Endothelial cell of umbilical vein (primary cell): Measurements from ENCODE around the gene PDHA2. TPM values are rescaled to one million over a fixed set of nuclear protein-coding genes. Genes with fewer than 3 reads are reported as not detected.

Experiments
- BruUV-seq: library from RNA; stranded (reverse); fragments of 400-500 nt; replicated peaks from 2 replicates; lab custom pipeline; 2021; lab: Mats Ljungman, UMichigan
- CTCF ChIA-PET: fragments of 300-600, 350-600 bp; sonication (Branson Sonifier 250); formaldehyde crosslinking; loops from one replicate; lab custom pipeline; 2021; ENCODE audit warnings: antibody characterized with exemption, inconsistent platforms; lab: Charles Lee
- POLR2A ChIA-PET: fragments of 300-600, 350-600 bp; sonication (Branson Sonifier 250); formaldehyde crosslinking; loops from one replicate; lab custom pipeline; 2021; ENCODE audit warnings: antibody characterized with exemption, inconsistent platforms; lab: Charles Lee
- DNase-seq: peaks from one replicate; pipeline ENCODE4 v3.0.0-alpha.2; 2011; ENCODE audit warnings: low read depth, low spot score
- FAIRE-seq: peaks from 2 replicates; lab custom pipeline; 2011; peaks lifted over from hg19 to GRCh38; lab: Jason Lieb, UNC
- H2AFZ ChIP-seq: 2 replicates; pipeline ENCODE4 v1.6.0; 2012; ENCODE audit warnings: low read depth, low read length, control low read depth, inconsistent platforms
- H3K27ac ChIP-seq: 2 replicates; pipeline ENCODE4 v1.5.1; 2011; ENCODE audit warnings: low read depth, mild to moderate bottlenecking, control low read depth, low read length, moderate library complexity; ENCODE audit not compliant: insufficient read depth
- H3K27me3 ChIP-seq, 2 experiments: 2 replicates each; pipeline versions ENCODE4 v1.6.0 to v1.6.1; 2011; ENCODE audit warnings: low read length in 2 of 2, mixed read lengths in 1 of 2; ENCODE audit not compliant: control insufficient read depth in 2 of 2, insufficient read depth in 2 of 2
- H3K36me3 ChIP-seq, 2 experiments: 2 replicates in 1 of 2; 3 replicates in 1 of 2; pipeline ENCODE4 v1.5.1; 2011; ENCODE audit warnings: low read length in 2 of 2, mild to moderate bottlenecking in 1 of 2, moderate library complexity in 1 of 2; ENCODE audit not compliant: control insufficient read depth in 2 of 2, insufficient read depth in 2 of 2; ENCODE audit errors: extremely low read depth in 1 of 2
- H3K4me1 ChIP-seq: 3 replicates; pipeline ENCODE4 v1.5.1; 2011; ENCODE audit warnings: mild to moderate bottlenecking, low read length; ENCODE audit not compliant: control insufficient read depth, insufficient read depth; ENCODE audit errors: extremely low read depth
- H3K4me2 ChIP-seq: 2 replicates; pipeline ENCODE4 v1.6.1; 2011; ENCODE audit warnings: low read length, control low read depth, mixed read lengths; ENCODE audit not compliant: insufficient read depth
- H3K4me3 ChIP-seq, 3 experiments: fragments of 200-600 bp in 1 of 3; sonication (generic), shearing (Covaris generic) in 1 of 3; replicated peaks in 1 of 3; 2 replicates each; pipeline ENCODE4 v1.5.1; 2011 to 2016; ENCODE audit warnings: control low read depth in 3 of 3, low read length in 3 of 3, mild to moderate bottlenecking in 2 of 3, inconsistent platforms in 1 of 3, low read depth in 1 of 3, moderate library complexity in 1 of 3; ENCODE audit not compliant: insufficient read depth in 1 of 3
- H3K79me2 ChIP-seq: 2 replicates; pipeline ENCODE4 v1.6.0; 2012; ENCODE audit warnings: low read length, inconsistent platforms; ENCODE audit not compliant: control insufficient read depth, insufficient read depth
- H3K9ac ChIP-seq: replicated peaks from 2 replicates; pipeline ENCODE3; 2011; ENCODE audit warnings: low read length, control low read depth; ENCODE audit not compliant: insufficient read depth; ENCODE audit errors: extremely low read depth
- H3K9me1 ChIP-seq: replicated peaks from 3 replicates; pipeline ENCODE4 v1.6.0; 2011; ENCODE audit warnings: mild to moderate bottlenecking, low read length; ENCODE audit not compliant: control insufficient read depth, insufficient read depth; ENCODE audit errors: extremely low read depth
- H3K9me3 ChIP-seq: replicated peaks from 2 replicates; pipeline ENCODE4 v1.5.1; 2012; ENCODE audit warnings: low read length, inconsistent platforms; ENCODE audit not compliant: control insufficient read depth, insufficient read depth
- H4K20me1 ChIP-seq: replicated peaks from 2 replicates; pipeline ENCODE3; 2011; ENCODE audit warnings: mild to moderate bottlenecking, low read length; ENCODE audit not compliant: control insufficient read depth, insufficient read depth; ENCODE audit errors: extremely low read depth
- EZH2 ChIP-seq: IDR thresholded peaks from 2 replicates; pipeline ENCODE4 v1.6.1; 2012; ENCODE audit warnings: borderline replicate concordance, low read depth, mild to moderate bottlenecking, moderate library complexity, low read length, inconsistent platforms; ENCODE audit not compliant: severe bottlenecking
- FOS ChIP-seq: IDR thresholded peaks from 2 replicates; pipeline ENCODE4 v1.6.1; 2011; ENCODE audit warnings: mild to moderate bottlenecking, low read length, moderate library complexity, borderline replicate concordance; ENCODE audit not compliant: insufficient read depth
- GATA2 ChIP-seq: IDR thresholded peaks from 2 replicates; pipeline ENCODE4 v1.7.0; 2011; ENCODE audit warnings: low read depth, mild to moderate bottlenecking, moderate library complexity, mixed read lengths, low read length; ENCODE audit not compliant: insufficient read length, insufficient read depth
- JUN ChIP-seq: IDR thresholded peaks from 2 replicates; pipeline ENCODE4 v1.6.1; 2011; ENCODE audit warnings: borderline replicate concordance, low read depth; ENCODE audit not compliant: insufficient read length, insufficient read depth
- MYC ChIP-seq: IDR thresholded peaks from one replicate; pipeline ENCODE4 v1.6.1; 2011; ENCODE audit warnings: mild to moderate bottlenecking, low read depth, low read length
- POLR2A ChIP-seq: IDR thresholded peaks from 2 replicates; pipeline ENCODE4 v1.6.1; 2012; ENCODE audit warnings: low read depth, mild to moderate bottlenecking, control low read depth, low read length
- POLR2AphosphoS5 ChIP-seq: IDR thresholded peaks from 2 replicates; pipeline ENCODE4 v1.6.1; 2012; ENCODE audit warnings: low read depth, mild to moderate bottlenecking, control low read depth, low read length, moderate library complexity; ENCODE audit not compliant: insufficient read depth
- dilution Hi-C: fragments of 300-500 bp; cut with MboI; formaldehyde crosslinking; loops from one replicate; pipeline ENCODE4 v1.15.0; 2019; ENCODE audit warnings: low sequenced_read_pairs; ENCODE audit not compliant: extremely low pct_ligation_motif_present
- intact Hi-C: fragments of 100-400 bp; cut with micrococcal nuclease; formaldehyde crosslinking; loops from one replicate; pipeline ENCODE4 v1.10.0; 2022
- polyA plus RNA-seq, 4 experiments: library from polyadenylated mRNA; depleted of rRNA in 3 of 4; stranded (reverse) in 3 of 4; unstranded in 1 of 4; fragments of >200 nt; gene quantifications; 2 replicates each; pipeline versions ENCODE4 v1.2.1 to v1.2.3, GENCODE V29; 2011 to 2012; ENCODE audit warnings: missing spikeins in 1 of 4
- total RNA-seq: library from RNA; stranded (reverse); gene quantifications from 2 replicates; pipeline ENCODE4 v1.2.3, GENCODE V29; 2021
- TF ChIP-seq, protein P1 (sequence below), 2 donors: IDR thresholded peaks; 1 replicate in 1 of 2; 2 replicates in 1 of 2; pipeline ENCODE4 v1.5.1; 2011; ENCODE audit warnings: low read length in 2 of 2, mild to moderate bottlenecking in 2 of 2, moderate library complexity in 2 of 2, control low read depth in 1 of 2, inconsistent platforms in 1 of 2, low read depth in 1 of 2; ENCODE audit not compliant: insufficient read depth in 1 of 2; ENCODE audit errors: extremely low read depth in 1 of 2
- TF ChIP-seq, protein P2 (sequence below): IDR thresholded peaks from 2 replicates; pipeline ENCODE4 v1.6.1; 2011; ENCODE audit not compliant: insufficient read depth, insufficient read length

The PDHA2 gene
- total and polyA plus RNA-seq, 2 donors (not counting 3 experiments of a cell fraction or from before 2014, with no cell fraction given), result not detected

DNA sequence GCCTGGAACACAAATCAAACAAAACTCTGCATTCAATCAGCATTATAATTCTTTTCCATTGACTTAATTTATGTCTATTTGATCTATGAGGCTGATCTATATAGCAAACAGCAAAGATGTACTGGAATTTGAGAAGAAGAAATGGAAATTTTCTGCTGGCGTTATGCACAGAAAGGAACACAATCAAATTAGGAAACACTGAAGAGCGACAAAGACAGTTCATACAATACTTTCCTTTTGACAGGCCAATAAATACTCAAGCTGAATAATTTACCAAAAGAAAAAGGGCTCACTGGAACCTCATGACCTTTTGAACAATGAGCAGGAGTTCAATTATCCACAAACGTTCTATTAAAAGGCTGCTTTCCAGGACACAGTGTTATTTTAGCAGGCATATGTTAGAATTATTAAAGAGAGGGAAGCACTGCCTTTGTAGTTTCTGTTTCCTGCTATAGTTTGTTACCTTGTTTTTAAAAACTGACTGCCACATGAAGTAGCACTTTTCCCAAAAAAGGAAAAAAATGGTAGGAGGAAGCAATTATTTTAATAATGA lies 8.1 kb downstream of the PDHA2 start:
- no peaks in the 10 kb centered on the region for H3K9me3 ChIP-seq
- no peak overlapping the region for H2AFZ ChIP-seq
- no peak overlapping the region for H3K4me2 ChIP-seq
- dilution Hi-C loops (no loop called here), intact Hi-C loops (no loop called here)
- POLR2A ChIA-PET, result no interaction called here
- H3K4me1 ChIP-seq, result no peaks in the 10 kb centered on the region
- TF ChIP-seq MYC (no peak), GATA2 (no peak), EZH2 (no peak), FOS (no peak), POLR2AphosphoS5 (no peak), JUN (no peak), POLR2A (no peak)
- TF ChIP-seq, protein P1, sequence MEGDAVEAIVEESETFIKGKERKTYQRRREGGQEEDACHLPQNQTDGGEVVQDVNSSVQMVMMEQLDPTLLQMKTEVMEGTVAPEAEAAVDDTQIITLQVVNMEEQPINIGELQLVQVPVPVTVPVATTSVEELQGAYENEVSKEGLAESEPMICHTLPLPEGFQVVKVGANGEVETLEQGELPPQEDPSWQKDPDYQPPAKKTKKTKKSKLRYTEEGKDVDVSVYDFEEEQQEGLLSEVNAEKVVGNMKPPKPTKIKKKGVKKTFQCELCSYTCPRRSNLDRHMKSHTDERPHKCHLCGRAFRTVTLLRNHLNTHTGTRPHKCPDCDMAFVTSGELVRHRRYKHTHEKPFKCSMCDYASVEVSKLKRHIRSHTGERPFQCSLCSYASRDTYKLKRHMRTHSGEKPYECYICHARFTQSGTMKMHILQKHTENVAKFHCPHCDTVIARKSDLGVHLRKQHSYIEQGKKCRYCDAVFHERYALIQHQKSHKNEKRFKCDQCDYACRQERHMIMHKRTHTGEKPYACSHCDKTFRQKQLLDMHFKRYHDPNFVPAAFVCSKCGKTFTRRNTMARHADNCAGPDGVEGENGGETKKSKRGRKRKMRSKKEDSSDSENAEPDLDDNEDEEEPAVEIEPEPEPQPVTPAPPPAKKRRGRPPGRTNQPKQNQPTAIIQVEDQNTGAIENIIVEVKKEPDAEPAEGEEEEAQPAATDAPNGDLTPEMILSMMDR (IDR thresholded peaks at IDR 0.05; ENCODE audit: extremely low read depth in 1 of 2, insufficient read depth in 1 of 2, low read depth in 1 of 2, low read length in 2 of 2), result no peak
- TF ChIP-seq, protein P2, sequence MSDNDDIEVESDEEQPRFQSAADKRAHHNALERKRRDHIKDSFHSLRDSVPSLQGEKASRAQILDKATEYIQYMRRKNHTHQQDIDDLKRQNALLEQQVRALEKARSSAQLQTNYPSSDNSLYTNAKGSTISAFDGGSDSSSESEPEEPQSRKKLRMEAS, result no peak
- no peaks in the 10 kb centered on the region for H3K9me1 ChIP-seq
- H3K27ac ChIP-seq, result no peak overlapping the region
- no peak for FAIRE-seq
- no peaks in the 10 kb centered on the region for H4K20me1 ChIP-seq
- no TSS peak for BruUV-seq
- H3K36me3 ChIP-seq, result no peaks in the 10 kb centered on the region
- H3K9ac ChIP-seq, result no peak overlapping the region
- no peak overlapping the region for H3K4me3 ChIP-seq
- CTCF ChIA-PET, result no interaction called here
- no peak for DNase-seq
- H3K27me3 ChIP-seq, result no peaks in the 10 kb centered on the region
- no peaks in the 10 kb centered on the region for H3K79me2 ChIP-seq
